Astrocyte (in vitro differentiated cells and primary cell): ENCODE data around the gene NKAIN4. TPM values are rescaled to one million over a fixed set of nuclear protein-coding genes. Genes with fewer than 3 reads are reported as not detected.

ENCODE experiments used
- DNase-seq: peaks from one replicate; pipeline ENCODE4 v3.0.0-alpha.2; 2010; ENCODE audit warnings: low read depth
- FAIRE-seq: peaks from 2 replicates; lab custom pipeline; 2011; peaks lifted over from hg19 to GRCh38; lab: Jason Lieb, UNC
- H2AFZ ChIP-seq: 2 replicates; pipeline ENCODE4 v1.6.0; 2012; ENCODE audit warnings: low read depth, low read length, inconsistent platforms
- H3K27ac ChIP-seq: 2 replicates; pipeline ENCODE4 v1.5.1; 2011; ENCODE audit warnings: low read depth, low read length, inconsistent platforms
- H3K27me3 ChIP-seq: 2 replicates; pipeline ENCODE4 v1.6.0; 2011; ENCODE audit warnings: low read length, inconsistent platforms; ENCODE audit not compliant: insufficient read depth
- H3K36me3 ChIP-seq: 2 replicates; pipeline ENCODE4 v1.5.1; 2011; ENCODE audit warnings: low read length, inconsistent platforms; ENCODE audit not compliant: insufficient read depth
- H3K4me1 ChIP-seq: 2 replicates; pipeline ENCODE4 v1.5.1; 2011; ENCODE audit warnings: low read length, inconsistent platforms; ENCODE audit not compliant: insufficient read depth
- H3K4me2 ChIP-seq: 2 replicates; pipeline ENCODE4 v1.6.0; 2012; ENCODE audit warnings: low read length, inconsistent platforms
- H3K4me3 ChIP-seq: 2 replicates; pipeline ENCODE4 v1.5.1; 2011; ENCODE audit warnings: low read depth, mild to moderate bottlenecking, low read length, inconsistent platforms; ENCODE audit not compliant: insufficient read depth
- H3K79me2 ChIP-seq: 2 replicates; pipeline ENCODE4 v1.6.0; 2012; ENCODE audit warnings: mild to moderate bottlenecking, low read length, inconsistent platforms; ENCODE audit not compliant: insufficient read depth
- H3K9ac ChIP-seq: 2 replicates; pipeline ENCODE4 v1.6.0; 2012; ENCODE audit warnings: mild to moderate bottlenecking, low read length, inconsistent platforms
- H3K9me3 ChIP-seq: 2 replicates; pipeline ENCODE4 v1.5.1; 2012; ENCODE audit warnings: low read depth, mild to moderate bottlenecking, low read length, inconsistent platforms; ENCODE audit not compliant: insufficient read depth
- H4K20me1 ChIP-seq: 2 replicates; pipeline ENCODE4 v1.6.0; 2012; ENCODE audit warnings: low read length, inconsistent platforms; ENCODE audit not compliant: insufficient read depth
- H3K27ac Mint-ChIP-seq: one replicate; pipeline ENCODE4 v1.8.0; 2021; ENCODE audit warnings: mild to moderate bottlenecking, mixed read lengths; ENCODE audit not compliant: unreplicated experiment
- H3K27me3 Mint-ChIP-seq: one replicate; pipeline ENCODE4 v1.8.0; 2021; ENCODE audit warnings: low read depth, mixed read lengths; ENCODE audit not compliant: unreplicated experiment
- H3K36me3 Mint-ChIP-seq: one replicate; pipeline ENCODE4 v1.8.0; 2021; ENCODE audit warnings: low read depth, mixed read lengths; ENCODE audit not compliant: unreplicated experiment
- H3K4me1 Mint-ChIP-seq: one replicate; pipeline ENCODE4 v1.8.0; 2021; ENCODE audit warnings: low read depth, mixed read lengths; ENCODE audit not compliant: unreplicated experiment
- H3K4me3 Mint-ChIP-seq: one replicate; pipeline ENCODE4 v1.8.0; 2021; ENCODE audit warnings: mild to moderate bottlenecking, moderate library complexity, mixed read lengths; ENCODE audit not compliant: unreplicated experiment
- H3K9me3 Mint-ChIP-seq: one replicate; pipeline ENCODE4 v1.8.0; 2021; ENCODE audit warnings: mild to moderate bottlenecking, mixed read lengths; ENCODE audit not compliant: unreplicated experiment
- CTCF ChIP-seq: IDR thresholded peaks from 2 replicates; pipeline ENCODE4 v1.5.1; 2011; ENCODE audit warnings: low read depth, mild to moderate bottlenecking, inconsistent platforms, low read length, moderate library complexity; ENCODE audit not compliant: insufficient read depth
- EZH2 ChIP-seq: IDR thresholded peaks from 2 replicates; pipeline ENCODE4 v1.6.1; 2012; ENCODE audit warnings: mild to moderate bottlenecking, low read length, inconsistent platforms; ENCODE audit not compliant: insufficient read depth
- total RNA-seq: library from RNA; stranded (reverse); gene quantifications from 2 replicates; pipeline ENCODE4 v1.2.1, GENCODE V29; 2021

NKAIN4 gene
- total RNA-seq, 1 donor from 2014 or later = 162 TPM

DNA sequence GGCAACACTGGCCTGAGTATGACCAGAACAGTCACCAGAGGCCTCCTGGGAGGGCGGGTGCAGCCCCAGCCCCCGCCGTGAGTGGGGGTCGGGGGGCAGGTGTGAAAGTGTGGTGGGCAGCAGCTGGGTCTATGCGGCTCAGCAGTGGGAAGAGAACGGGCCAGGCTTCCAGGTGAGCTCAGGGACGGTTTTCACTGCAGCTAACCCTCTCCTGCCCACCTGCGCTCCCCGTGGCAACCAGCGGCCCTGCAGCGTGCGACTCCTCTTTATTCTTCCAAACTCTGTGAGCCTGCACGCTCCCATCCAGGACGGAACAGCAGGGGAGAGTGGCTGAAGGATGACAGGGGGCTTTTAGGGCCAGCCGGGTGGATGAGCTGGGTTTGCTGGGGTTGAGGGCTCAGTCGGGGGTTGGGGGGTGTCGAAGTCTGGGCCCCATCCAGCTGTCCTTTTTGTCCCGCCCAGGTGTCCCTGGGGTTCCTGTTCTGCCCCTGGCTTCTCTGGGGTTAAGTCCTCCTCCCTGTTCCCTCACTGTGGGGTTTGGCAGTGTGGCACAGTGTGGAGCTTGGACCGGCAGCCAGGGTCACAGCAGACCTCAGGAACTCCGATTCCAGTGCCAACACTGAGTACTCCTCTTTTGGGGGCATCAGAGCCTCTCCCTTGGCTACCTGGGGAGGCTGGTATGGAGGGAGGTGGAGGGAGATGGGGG, 19.4 kb downstream of the NKAIN4 start:
- H3K36me3 Mint-ChIP-seq = no peaks in the 10 kb centered on the region
- Histone ChIP-seq H3K4me3 (no peak overlapping the region), H3K27ac (no peak overlapping the region), H3K36me3 (no peaks in the 10 kb centered on the region), H2AFZ (no peak overlapping the region), H3K9me3 (no peaks in the 10 kb centered on the region), H3K4me1 (peaks cover 43% of the 10 kb centered on the region), H3K27me3 (no peaks in the 10 kb centered on the region), H4K20me1 (no peaks in the 10 kb centered on the region), H3K9ac (peak overlapping the region; percentile 35), H3K4me2 (no peak overlapping the region), H3K79me2 (no peaks in the 10 kb centered on the region)
- TF ChIP-seq EZH2 = no peak
- peak; percentile 15 for TF ChIP-seq CTCF
- peak overlapping the region; percentile 98 for H3K27ac Mint-ChIP-seq
- FAIRE-seq = no peak
- H3K4me1 Mint-ChIP-seq = peaks cover 34% of the 10 kb centered on the region
- no peak overlapping the region for H3K4me3 Mint-ChIP-seq
- no peaks in the 10 kb centered on the region for H3K27me3 Mint-ChIP-seq
- DNase-seq = no peak
- no peaks in the 10 kb centered on the region for H3K9me3 Mint-ChIP-seq

GRCh38 chr20:63233924-63234323, 20.3 kb downstream of the NKAIN4 start:
- TF ChIP-seq EZH2 (no peak), CTCF (no peak)
- H3K36me3 Mint-ChIP-seq = no peaks in the 10 kb centered on the region
- Histone ChIP-seq H4K20me1 (no peaks in the 10 kb centered on the region), H3K27me3 (no peaks in the 10 kb centered on the region), H2AFZ (no peak overlapping the region), H3K4me3 (no peak overlapping the region), H3K9ac (no peak overlapping the region), H3K36me3 (no peaks in the 10 kb centered on the region), H3K9me3 (no peaks in the 10 kb centered on the region), H3K79me2 (no peaks in the 10 kb centered on the region), H3K27ac (peak overlapping the region; percentile 97), H3K4me2 (no peak overlapping the region), H3K4me1 (peaks cover 43% of the 10 kb centered on the region)
- DNase-seq = no peak
- H3K9me3 Mint-ChIP-seq = no peaks in the 10 kb centered on the region
- FAIRE-seq = no peak
- H3K27me3 Mint-ChIP-seq = no peaks in the 10 kb centered on the region
- peak overlapping the region; percentile 98 for H3K27ac Mint-ChIP-seq
- no peak overlapping the region for H3K4me3 Mint-ChIP-seq
- H3K4me1 Mint-ChIP-seq = peaks cover 41% of the 10 kb centered on the region

GRCh38 chr20:63233061-63233344, 21.3 kb downstream of the NKAIN4 start:
- H3K27me3 ChIP-seq = no peaks in the 10 kb centered on the region
- H3K9ac ChIP-seq = peak overlapping the region; percentile 80

More at GRCh38 chr20:63233061-63233344, 21.3 kb downstream of the NKAIN4 start:
- Histone ChIP-seq H3K4me1 (peaks cover 43% of the 10 kb centered on the region), H3K4me2 (peak overlapping the region; percentile 73), H3K9me3 (no peaks in the 10 kb centered on the region), H3K4me3 (no peak overlapping the region), H3K36me3 (no peaks in the 10 kb centered on the region), H3K79me2 (no peaks in the 10 kb centered on the region), H3K27ac (peak overlapping the region; percentile 97), H4K20me1 (no peaks in the 10 kb centered on the region), H2AFZ (no peak overlapping the region)
- Mint-ChIP-seq H3K4me1 (peaks cover 41% of the 10 kb centered on the region), H3K36me3 (no peaks in the 10 kb centered on the region), H3K4me3 (peak overlapping the region; percentile 30), H3K27me3 (no peaks in the 10 kb centered on the region), H3K9me3 (no peaks in the 10 kb centered on the region), H3K27ac (peak overlapping the region; percentile 98)
- no peak for DNase-seq
- FAIRE-seq = no peak
- no peak for TF ChIP-seq CTCF
- no peak for TF ChIP-seq EZH2
